Vagina (tissue), 2 donors: ENCODE measurements around the gene MYLK. TPM values are rescaled to one million over a fixed set of nuclear protein-coding genes. Genes with fewer than 3 reads are reported as not detected.

ENCODE experiments used
- DNase-seq, 2 donors: peaks; one replicate each; pipeline ENCODE4 v3.0.0-alpha.2; 2017; ENCODE audit errors: extremely low spot score in 2 of 2
- H3K27ac ChIP-seq: fragments of 200-600 bp; sonication (generic); one replicate; pipeline ENCODE4 v1.5.1; 2019
- H3K27me3 ChIP-seq: fragments of 200-600 bp; sonication (generic); one replicate; pipeline ENCODE4 v1.5.1; 2019
- H3K36me3 ChIP-seq, 2 donors: fragments of 200-600 bp; sonication (generic); one replicate each; pipeline ENCODE4 v1.5.1; 2017 to 2019
- H3K4me1 ChIP-seq: fragments of 200-600 bp; sonication (generic); one replicate; pipeline ENCODE4 v1.5.1; 2019
- H3K4me3 ChIP-seq, 2 donors: fragments of 200-600 bp; sonication (generic); 1 replicate in 1 of 2; 2 replicates in 1 of 2; pipeline ENCODE4 v1.5.1; 2016 to 2019
- H3K9me3 ChIP-seq: fragments of 200-600 bp; sonication (generic); one replicate; pipeline ENCODE4 v1.5.1; 2019
- CTCF ChIP-seq, 3 experiments: fragments of 450-650 bp in 2 of 3; fragments of 200-600 bp in 1 of 3; sonication (generic) in 1 of 3; IDR thresholded peaks; one replicate each; pipeline ENCODE4 v1.5.1; 2017 to 2019; ENCODE audit warnings: antibody characterized with exemption in 3 of 3, mild to moderate bottlenecking in 2 of 3, moderate library complexity in 2 of 3
- POLR2A ChIP-seq, 2 donors: fragments of 450-650 bp; IDR thresholded peaks; one replicate each; pipeline ENCODE4 v1.6.1; 2017; ENCODE audit warnings: antibody characterized with exemption in 2 of 2, mild to moderate bottlenecking in 2 of 2, moderate library complexity in 2 of 2
- POLR2AphosphoS5 ChIP-seq, 2 donors: sonication (generic); formaldehyde crosslinking; IDR thresholded peaks; one replicate each; pipeline ENCODE4 v1.9.0; 2017; ENCODE audit warnings: antibody characterized with exemption in 2 of 2, mild to moderate bottlenecking in 2 of 2, low read depth in 1 of 2; ENCODE audit not compliant: insufficient read depth in 1 of 2
- intact Hi-C: fragments of 100-400 bp; cut with DNase I; formaldehyde crosslinking; loops from one replicate; pipeline ENCODE4 v1.15.1; 2023
- total RNA-seq: library from RNA; depleted of rRNA; stranded (reverse); fragments of >200 nt; gene quantifications from one replicate; pipeline ENCODE4 v1.2.3, GENCODE V29; 2016

MYLK gene
- total RNA-seq, 1 donor from 2014 or later, result 352 TPM

- H3K27me3 ChIP-seq, result no peaks in the 10 kb centered on the region
- H3K4me3 ChIP-seq, result no peak overlapping the region
- TF ChIP-seq CTCF (IDR thresholded peaks at IDR 0.05), result no peak
- TF ChIP-seq POLR2AphosphoS5 (IDR thresholded peaks at IDR 0.05; ENCODE audit: insufficient read depth in 1 of 2, low read depth in 1 of 2), result no peak
- no peak for TF ChIP-seq POLR2A (IDR thresholded peaks at IDR 0.05)
- H3K27ac ChIP-seq, result no peak overlapping the region
- H3K36me3 ChIP-seq, result no peaks in the 10 kb centered on the region
- H3K4me1 ChIP-seq, result no peaks in the 10 kb centered on the region
- intact Hi-C loops, result no loop called here
- H3K9me3 ChIP-seq, result no peaks in the 10 kb centered on the region
- DNase-seq, result no peak
These were observed 74.5 kb downstream of the MYLK start for GRCh38 chr3:123809597-123809996.

- DNase-seq, result no peak
- no peaks in the 10 kb centered on the region for H3K36me3 ChIP-seq
- no peaks in the 10 kb centered on the region for H3K9me3 ChIP-seq
- intact Hi-C loops, result no loop called here
- H3K27me3 ChIP-seq, result no peaks in the 10 kb centered on the region
- H3K27ac ChIP-seq, result no peak overlapping the region
- no peaks in the 10 kb centered on the region for H3K4me1 ChIP-seq
- H3K4me3 ChIP-seq, result no peak overlapping the region
- TF ChIP-seq POLR2AphosphoS5 (IDR thresholded peaks at IDR 0.05; ENCODE audit: insufficient read depth in 1 of 2, low read depth in 1 of 2) (no peak), POLR2A (IDR thresholded peaks at IDR 0.05) (no peak), CTCF (IDR thresholded peaks at IDR 0.05) (no peak)
These were observed 75.3 kb downstream of the MYLK start for GRCh38 chr3:123808812-123809211.

GRCh38 chr3:123807820-123808219 is 76.3 kb downstream of the MYLK start:
- intact Hi-C loops, result no loop called here
- peak in 1 of 2 donors; percentile 58 for DNase-seq
- no peaks in the 10 kb centered on the region for H3K9me3 ChIP-seq
- H3K4me1 ChIP-seq, result no peaks in the 10 kb centered on the region
- TF ChIP-seq CTCF (IDR thresholded peaks at IDR 0.05) (no peak), POLR2A (IDR thresholded peaks at IDR 0.05) (no peak), POLR2AphosphoS5 (IDR thresholded peaks at IDR 0.05; ENCODE audit: insufficient read depth in 1 of 2, low read depth in 1 of 2) (no peak)
- no peak overlapping the region for H3K27ac ChIP-seq
- H3K4me3 ChIP-seq, result no peak overlapping the region
- H3K27me3 ChIP-seq, result no peaks in the 10 kb centered on the region
- H3K36me3 ChIP-seq, result no peaks in the 10 kb centered on the region

GRCh38 chr3:123805504-123805903 is 78.6 kb downstream of the MYLK start:
- intact Hi-C loops, result no loop called here

More at GRCh38 chr3:123805504-123805903, 78.6 kb downstream of the MYLK start:
- no peak overlapping the region for H3K4me3 ChIP-seq
- no peaks in the 10 kb centered on the region for H3K4me1 ChIP-seq
- DNase-seq, result peak in 1 of 2 donors; percentile 22
- no peaks in the 10 kb centered on the region for H3K27me3 ChIP-seq
- H3K36me3 ChIP-seq, result no peaks in the 10 kb centered on the region
- no peak overlapping the region for H3K27ac ChIP-seq
- H3K9me3 ChIP-seq, result no peaks in the 10 kb centered on the region
- TF ChIP-seq POLR2AphosphoS5 (IDR thresholded peaks at IDR 0.05; ENCODE audit: insufficient read depth in 1 of 2, low read depth in 1 of 2), result no peak
- no peak for TF ChIP-seq POLR2A (IDR thresholded peaks at IDR 0.05)
- TF ChIP-seq CTCF (IDR thresholded peaks at IDR 0.05), result no peak
